Aorta (tissue), 5 donors: ENCODE measurements around the gene APIP. TPM values are rescaled to one million over a fixed set of nuclear protein-coding genes. Genes with fewer than 3 reads are reported as not detected.
A peak's percentile ranks its signal among the peaks of the same experiment; 100 is the strongest.

Experiments used
- ATAC-seq: fragments of 200-7000 bp; cut with Tn5 transposase; one replicate; pipeline ENCODE4 v1.9.1; 2022; ENCODE audit warnings: moderate library complexity; ENCODE audit not compliant: low FRiP score
- DNase-seq, 2 donors: peaks; one replicate each; pipeline ENCODE4 v3.0.0-alpha.2; 2020
- H3K27ac ChIP-seq, 2 donors: one replicate each; pipeline ENCODE4 v1.5.1; 2013; ENCODE audit warnings: low read length in 2 of 2, mild to moderate bottlenecking in 2 of 2, moderate library complexity in 2 of 2, control low read depth in 1 of 2, inconsistent platforms in 1 of 2, low read depth in 1 of 2
- H3K27me3 ChIP-seq, 2 donors: one replicate each; pipeline ENCODE4 v1.6.1; 2013; ENCODE audit warnings: control low read depth in 1 of 2, low read length in 1 of 2, mild to moderate bottlenecking in 1 of 2, moderate library complexity in 1 of 2; ENCODE audit not compliant: insufficient read depth in 2 of 2, control insufficient read depth in 1 of 2
- H3K36me3 ChIP-seq, 2 donors: one replicate each; pipeline ENCODE4 v1.6.1; 2013; ENCODE audit warnings: control low read depth in 1 of 2, low read length in 1 of 2, mild to moderate bottlenecking in 1 of 2; ENCODE audit not compliant: insufficient read depth in 2 of 2, control insufficient read depth in 1 of 2
- H3K4me1 ChIP-seq, 2 donors: one replicate each; pipeline ENCODE4 v1.6.1; 2013; ENCODE audit warnings: low read length in 2 of 2, control low read depth in 1 of 2, mild to moderate bottlenecking in 1 of 2, moderate library complexity in 1 of 2; ENCODE audit not compliant: insufficient read depth in 2 of 2, control insufficient read depth in 1 of 2
- H3K4me3 ChIP-seq, 2 donors: one replicate each; pipeline ENCODE4 v1.5.1; 2013; ENCODE audit warnings: low read length in 2 of 2, control low read depth in 1 of 2, mild to moderate bottlenecking in 1 of 2
- H3K9me3 ChIP-seq: one replicate; pipeline ENCODE4 v1.6.1; 2013; ENCODE audit warnings: mild to moderate bottlenecking, low read length; ENCODE audit not compliant: control insufficient read depth
- WGBS, 2 donors: extraction: QIAGEN DNeasy Blood & Tissue Kit; methylation state at CpG; one replicate each; pipeline ENCODE4 v1.1.7; 2013; 5-methylcytosine and 5-hydroxymethylcytosine counted together
- intact Hi-C, 2 donors: fragments of 100-400 bp; cut with DNase I; formaldehyde crosslinking; loops; one replicate each; pipeline versions ENCODE4 v1.14.2 to v1.15.0; 2022
- polyA plus RNA-seq, 2 donors: library from polyadenylated mRNA; stranded (reverse); fragments of 200-250 nt; gene quantifications; one replicate each; pipeline ENCODE4 v1.2.3, GENCODE V29; 2013
- total RNA-seq, 2 donors: library from RNA; stranded (reverse); fragmentation: NEBNext Ultra II Directional; extraction: Animal tissue kit (Norgen Biotek cat#: 25700); gene quantifications; one replicate each; pipeline ENCODE4 v1.2.1, GENCODE V29; 2021
- donor health status: healthy with polysubstance abuse.
- donor health status: Bipolar disorder and iron deficiency.
- donor health status: DM: no; HTN: no; CAD: no.
- donor health status: DM: no; HTN: no; CAD: no.
- donor health status: DM: yes; HTN: yes; CAD: no.

Gene APIP
- total and polyA plus RNA-seq, 4 donors: 20.0 to 26.0 (median 25.2) TPM

GRCh38 chr11:34855021-34855753 is 61.0 kb downstream of the APIP start:
- DNase-seq (no peak), ATAC-seq (no peak)
- intact Hi-C loops: no loop called here
- H3K27me3 ChIP-seq: no peaks in the 10 kb centered on the region
- no peak overlapping the region for H3K27ac ChIP-seq
- H3K9me3 ChIP-seq: no peaks in the 10 kb centered on the region
- no peak overlapping the region for H3K4me3 ChIP-seq
- H3K4me1 ChIP-seq: no peaks in the 10 kb centered on the region
- 90 to 92% methylated on average over 5 of the region's 5 CpGs for WGBS, 2 donors
- H3K36me3 ChIP-seq: no peaks in the 10 kb centered on the region

- no peaks in the 10 kb centered on the region for H3K27me3 ChIP-seq
- no peaks in the 10 kb centered on the region for H3K4me1 ChIP-seq
- no peak overlapping the region for H3K27ac ChIP-seq
- ATAC-seq (no peak), DNase-seq (no peak)
- intact Hi-C loops: no loop called here
- H3K9me3 ChIP-seq: no peaks in the 10 kb centered on the region
- no peak overlapping the region for H3K4me3 ChIP-seq
- H3K36me3 ChIP-seq: no peaks in the 10 kb centered on the region
Observed at GRCh38 chr11:34851916-34852315, 64.3 kb downstream of the APIP start.

GRCh38 chr11:34850334-34850733 is 65.8 kb downstream of the APIP start:
- intact Hi-C loops: no loop called here
- H3K27me3 ChIP-seq: no peaks in the 10 kb centered on the region
- 52 to 58% methylated on average over 4 of the region's 4 CpGs for WGBS, 2 donors
- no peak overlapping the region for H3K27ac ChIP-seq
- DNase-seq (no peak), ATAC-seq (no peak)
- no peaks in the 10 kb centered on the region for H3K9me3 ChIP-seq
- no peak overlapping the region for H3K4me3 ChIP-seq
- no peaks in the 10 kb centered on the region for H3K36me3 ChIP-seq
- H3K4me1 ChIP-seq: no peaks in the 10 kb centered on the region

GRCh38 chr11:34846467-34846866 is 69.7 kb downstream of the APIP start:
- intact Hi-C loops: loop anchor here in 1 of 2 donors (10.0 kb wide), 1 partner anchor 192 kb away; no protein-coding TSS in a partner anchor
- Histone ChIP-seq H3K4me1 (no peaks in the 10 kb centered on the region), H3K27me3 (peaks cover 0 to 5% of the 10 kb centered on the region in 2 donors), H3K36me3 (no peaks in the 10 kb centered on the region), H3K9me3 (no peaks in the 10 kb centered on the region), H3K4me3 (no peak overlapping the region), H3K27ac (no peak overlapping the region)
- WGBS, 2 donors: 85 to 86% methylated on average over 3 of the region's 3 CpGs
- no peak for DNase-seq
- no peak for ATAC-seq

GRCh38 chr11:34844463-34845112 is 71.6 kb downstream of the APIP start:
- H3K36me3 ChIP-seq: no peaks in the 10 kb centered on the region
- intact Hi-C loops: loop anchor here in 1 of 2 donors (10.0 kb wide), 1 partner anchor 190 kb away; no protein-coding TSS in a partner anchor
- peaks cover 3% of the 10 kb centered on the region for H3K9me3 ChIP-seq
- 79 to 85% methylated on average over 5 of the region's 5 CpGs for WGBS, 2 donors
- no peak overlapping the region for H3K4me3 ChIP-seq
- H3K27me3 ChIP-seq: peaks cover 0 to 5% of the 10 kb centered on the region in 2 donors
- DNase-seq: no peak
- no peak for ATAC-seq
- no peaks in the 10 kb centered on the region for H3K4me1 ChIP-seq
- H3K27ac ChIP-seq: no peak overlapping the region

GRCh38 chr11:34843271-34843670 is 72.9 kb downstream of the APIP start:
- Histone ChIP-seq H3K4me3 (no peak overlapping the region), H3K36me3 (no peaks in the 10 kb centered on the region), H3K27ac (no peak overlapping the region), H3K4me1 (no peaks in the 10 kb centered on the region), H3K27me3 (peaks cover 0 to 5% of the 10 kb centered on the region in 2 donors), H3K9me3 (peaks cover 5% of the 10 kb centered on the region)
- ATAC-seq: no peak
- intact Hi-C loops: loop anchor here in 1 of 2 donors (10.0 kb wide), 1 partner anchor 188 kb away; no protein-coding TSS in a partner anchor
- no peak for DNase-seq

- intact Hi-C loops: loop anchor here in 1 of 2 donors (10.0 kb wide), 1 partner anchor 186 kb away; no protein-coding TSS in a partner anchor
- no peaks in the 10 kb centered on the region for H3K36me3 ChIP-seq
- DNase-seq: peak in 1 of 2 donors; percentile 48
- peaks cover 0 to 5% of the 10 kb centered on the region in 2 donors for H3K27me3 ChIP-seq
- no peak for ATAC-seq
- no peak overlapping the region for H3K4me3 ChIP-seq
- H3K27ac ChIP-seq: no peak overlapping the region
- 50 to 57% methylated on average over 4 of the region's 4 CpGs for WGBS, 2 donors
- peaks cover 5% of the 10 kb centered on the region for H3K9me3 ChIP-seq
- no peaks in the 10 kb centered on the region for H3K4me1 ChIP-seq
Observed at GRCh38 chr11:34840736-34841386, 75.3 kb downstream of the APIP start.

GRCh38 chr11:34839969-34840368 is 76.2 kb downstream of the APIP start:
- H3K27ac ChIP-seq: no peak overlapping the region
- H3K36me3 ChIP-seq: no peaks in the 10 kb centered on the region
- DNase-seq (no peak), ATAC-seq (no peak)
- H3K27me3 ChIP-seq: peaks cover 0 to 5% of the 10 kb centered on the region in 2 donors
- no peaks in the 10 kb centered on the region for H3K4me1 ChIP-seq
- H3K9me3 ChIP-seq: peaks cover 5% of the 10 kb centered on the region
- intact Hi-C loops: loop anchor here in 1 of 2 donors (10.0 kb wide), 1 partner anchor 185 kb away; no protein-coding TSS in a partner anchor
- H3K4me3 ChIP-seq: no peak overlapping the region
- 92 to 94% methylated on average over 2 of the region's 2 CpGs for WGBS, 2 donors
